IMR-90 (cell line): ENCODE measurements around the gene SLC16A9. TPM values are rescaled to one million over a fixed set of nuclear protein-coding genes. Genes with fewer than 3 reads are reported as not detected.

ENCODE experiments used
- ATAC-seq: fragments of 200-7000 bp; cut with Tn5 transposase; 2 replicates; pipeline ENCODE4 v1.9.1; 2020; ENCODE audit warnings: low read depth, mild to moderate bottlenecking, moderate library complexity
- BruUV-seq: library from RNA; stranded (reverse); fragments of 400-500 nt; replicated peaks from 2 replicates; lab custom pipeline; 2021; lab: Mats Ljungman, UMichigan
- CTCF ChIA-PET: fragments of 300-600 bp; formaldehyde crosslinking; extraction: SDS; loops from one replicate; lab custom pipeline; 2021; ENCODE audit warnings: antibody characterized with exemption; lab: Yijun Ruan, JAX
- POLR2A ChIA-PET: fragments of 300-600 bp; sonication (Branson Sonifier 250); formaldehyde crosslinking; loops from one replicate; lab custom pipeline; 2022; ENCODE audit warnings: antibody characterized with exemption; ENCODE audit not compliant: unreplicated experiment; lab: Charles Lee
- DNase-seq: peaks from one replicate; pipeline ENCODE4 v3.0.0; 2013
- H2AFZ ChIP-seq: replicated peaks from 2 replicates; pipeline ENCODE3; 2013; ENCODE audit warnings: low read length, mild to moderate bottlenecking; ENCODE audit not compliant: poor library complexity
- H2AK5ac ChIP-seq: 2 replicates; pipeline ENCODE4 v1.6.1; 2013; ENCODE audit warnings: low read depth, low read length, inconsistent platforms
- H2AK9ac ChIP-seq: replicated peaks from 2 replicates; pipeline ENCODE3; 2013; ENCODE audit warnings: mild to moderate bottlenecking, low read depth, low read length, moderate library complexity; ENCODE audit not compliant: poor library complexity
- H2BK120ac ChIP-seq: 2 replicates; pipeline ENCODE4 v1.6.1; 2013; ENCODE audit warnings: low read depth, low read length, inconsistent platforms
- H2BK15ac ChIP-seq: 3 replicates; pipeline ENCODE4 v1.6.1; 2013; ENCODE audit warnings: low read depth, low read length, inconsistent platforms
- H2BK20ac ChIP-seq: 2 replicates; pipeline ENCODE4 v1.6.1; 2013; ENCODE audit warnings: low read depth, mild to moderate bottlenecking, inconsistent platforms, low read length, moderate library complexity
- H2BK5ac ChIP-seq: 2 replicates; pipeline ENCODE4 v1.6.1; 2013; ENCODE audit warnings: mild to moderate bottlenecking, low read depth, low read length, inconsistent platforms; ENCODE audit not compliant: poor library complexity, severe bottlenecking
- H3K14ac ChIP-seq: replicated peaks from 2 replicates; pipeline ENCODE4 v1.6.1; 2013; ENCODE audit warnings: low read depth, low read length, inconsistent platforms
- H3K18ac ChIP-seq: 2 replicates; pipeline ENCODE4 v1.6.1; 2013; ENCODE audit warnings: low read depth, low read length, control low read depth
- H3K23ac ChIP-seq: 2 replicates; pipeline ENCODE4 v1.6.1; 2013; ENCODE audit warnings: low read depth, low read length, inconsistent platforms
- H3K27ac ChIP-seq: 2 replicates; pipeline ENCODE4 v1.5.1; 2013; ENCODE audit warnings: mild to moderate bottlenecking, control low read depth, low read length; ENCODE audit not compliant: insufficient read depth
- H3K27me3 ChIP-seq: 2 replicates; pipeline ENCODE4 v1.6.1; 2013; ENCODE audit warnings: low read length; ENCODE audit not compliant: control insufficient read depth, insufficient read depth
- H3K36me3 ChIP-seq: 2 replicates; pipeline ENCODE4 v1.6.1; 2013; ENCODE audit warnings: low read length, mixed read lengths; ENCODE audit not compliant: control insufficient read depth, insufficient read depth
- H3K4ac ChIP-seq: 2 replicates; pipeline ENCODE4 v1.6.1; 2013; ENCODE audit warnings: low read depth, low read length, inconsistent platforms
- H3K4me1 ChIP-seq: 2 replicates; pipeline ENCODE4 v1.6.1; 2013; ENCODE audit warnings: low read length, mixed read lengths; ENCODE audit not compliant: control insufficient read depth, insufficient read depth
- H3K4me2 ChIP-seq: 2 replicates; pipeline ENCODE4 v1.6.1; 2013; ENCODE audit warnings: low read depth, mild to moderate bottlenecking, control low read depth, low read length, moderate library complexity
- H3K4me3 ChIP-seq: 2 replicates; pipeline ENCODE4 v1.5.1; 2013; ENCODE audit warnings: low read depth, mild to moderate bottlenecking, control low read depth, low read length, moderate library complexity; ENCODE audit not compliant: insufficient read depth
- H3K56ac ChIP-seq: 2 replicates; pipeline ENCODE4 v1.6.1; 2013; ENCODE audit warnings: low read length, inconsistent platforms; ENCODE audit not compliant: insufficient read depth; ENCODE audit errors: extremely low read depth
- H3K79me1 ChIP-seq, 2 experiments: 2 replicates each; pipeline ENCODE4 v1.6.1; 2013; ENCODE audit warnings: low read length in 2 of 2, inconsistent platforms in 1 of 2, low read depth in 1 of 2
- H3K9ac ChIP-seq: 2 replicates; pipeline ENCODE4 v1.6.1; 2013; ENCODE audit warnings: low read depth, low read length, control low read depth
- H3K9me1 ChIP-seq: 2 replicates; pipeline ENCODE4 v1.6.1; 2013; ENCODE audit warnings: low read length, inconsistent platforms; ENCODE audit not compliant: insufficient read depth
- H3K9me3 ChIP-seq: 2 replicates; pipeline ENCODE4 v1.6.1; 2013; ENCODE audit warnings: low read length; ENCODE audit not compliant: control insufficient read depth, insufficient read depth
- H4K20me1 ChIP-seq: 2 replicates; pipeline ENCODE4 v1.6.1; 2013; ENCODE audit warnings: low read length, inconsistent platforms; ENCODE audit not compliant: insufficient read depth
- H4K5ac ChIP-seq: 2 replicates; pipeline ENCODE4 v1.6.1; 2013; ENCODE audit warnings: mild to moderate bottlenecking, low read depth, low read length, control low read depth
- H4K8ac ChIP-seq, 2 experiments: 2 replicates each; pipeline ENCODE4 v1.6.1; 2013; ENCODE audit warnings: low read depth in 2 of 2, low read length in 2 of 2, control low read depth in 1 of 2, inconsistent platforms in 1 of 2
- H4K91ac ChIP-seq: 2 replicates; pipeline ENCODE4 v1.6.1; 2013; ENCODE audit warnings: low read depth, low read length, inconsistent platforms; ENCODE audit not compliant: insufficient read depth
- CTCF ChIP-seq: conservative IDR thresholded peaks from 2 replicates; pipeline ENCODE4 v1.5.1; 2012; ENCODE audit warnings: mild to moderate bottlenecking, low read depth, low read length, improper control_type of control experiment
- ELK1 ChIP-seq: fragments of 150-350 bp; IDR thresholded peaks from 2 replicates; pipeline ENCODE4 v1.6.1; 2016; ENCODE audit warnings: low read depth, mild to moderate bottlenecking, low read length, moderate library complexity, borderline replicate concordance
- RAD21 ChIP-seq: IDR thresholded peaks from 2 replicates; pipeline ENCODE4 v1.6.1; 2012; ENCODE audit warnings: low read length, improper control_type of control experiment
- RCOR1 ChIP-seq: IDR thresholded peaks from 2 replicates; pipeline ENCODE4 v1.6.1; 2012; ENCODE audit warnings: mild to moderate bottlenecking, low read length, improper control_type of control experiment; ENCODE audit not compliant: insufficient replicate concordance
- WGBS, 2 experiments: methylation state at CpG; one replicate each; pipeline versions ENCODE4 v1.1.5 to v1.1.7; 2013; ENCODE audit warnings: missing lambda C conversion rate in 2 of 2; ENCODE audit not compliant: insufficient read length in 1 of 2; ENCODE audit errors: extremely low coverage in 2 of 2; 5-methylcytosine and 5-hydroxymethylcytosine counted together
- dilution Hi-C: fragments of 300-500 bp; cut with HindIII; formaldehyde crosslinking; loops from one replicate; pipeline ENCODE4 v1.14.3; 2018; ENCODE audit warnings: low sequenced_read_pairs; ENCODE audit not compliant: unreplicated experiment
- in situ Hi-C: fragments of 300-500 bp; cut with MboI; formaldehyde crosslinking; loops from 3 replicates; pipeline ENCODE4 v1.14.3; 2019; ENCODE audit warnings: low sequenced_read_pairs, inconsistent platforms, mixed read lengths
- intact Hi-C: fragments of 100-400 bp; cut with micrococcal nuclease; formaldehyde crosslinking; loops from 2 replicates; pipeline ENCODE4 v1.10.0; 2022
- polyA plus RNA-seq, 3 experiments: library from polyadenylated mRNA; depleted of rRNA; stranded (reverse); fragments of >200 nt; gene quantifications; 2 replicates each; pipeline ENCODE4 v1.2.3, GENCODE V29; 2012; ENCODE audit warnings: low replicate concordance in 1 of 3
- total RNA-seq: library from RNA; depleted of rRNA; stranded (reverse); fragments of >200 nt; gene quantifications from 2 replicates; pipeline ENCODE4 v1.2.3, GENCODE V29; 2012

SLC16A9 gene
- total and polyA plus RNA-seq, 2 of the 4 experiments (the other 2 are of a cell fraction), result 0.18 to 0.26 TPM

GRCh38 chr10:59625721-59626522, 83.7 kb downstream of the SLC16A9 start (continued):
- TF ChIP-seq CTCF, result peak; percentile 91

GRCh38 chr10:59624951-59625350, 84.7 kb downstream of the SLC16A9 start:
- no peak for DNase-seq
- Histone ChIP-seq H3K4me3 (no peak overlapping the region), H2AK5ac (no peak overlapping the region), H3K56ac (no peak overlapping the region), H3K4me1 (no peaks in the 10 kb centered on the region), H3K14ac (no peak overlapping the region), H3K4ac (no peak overlapping the region), H2BK5ac (no peak overlapping the region), H3K4me2 (no peak overlapping the region), H4K91ac (no peak overlapping the region), H3K9ac (no peak overlapping the region), H2BK15ac (no peak overlapping the region), H3K36me3 (no peaks in the 10 kb centered on the region), H2AK9ac (no peak overlapping the region), H3K79me1 (no peaks in the 10 kb centered on the region), H4K20me1 (no peaks in the 10 kb centered on the region), H2BK120ac (no peak overlapping the region), H3K9me1 (no peaks in the 10 kb centered on the region), H3K23ac (no peak overlapping the region), H4K8ac (no peak overlapping the region), H4K5ac (no peak overlapping the region), H3K9me3 (no peaks in the 10 kb centered on the region), H2AFZ (no peak overlapping the region), H3K18ac (no peak overlapping the region), H3K27me3 (peaks cover 5% of the 10 kb centered on the region), H3K27ac (no peak overlapping the region), H2BK20ac (no peak overlapping the region)
- intact Hi-C loops, result loop anchor here (5.0 kb wide), 2 partner anchors 422 to 843 kb away; no protein-coding TSS in a partner anchor
- in situ Hi-C loops, result loop anchor here (10.0 to 25.0 kb wide), 6 partner anchors 210 to 812 kb away; no protein-coding TSS in a partner anchor
- POLR2A ChIA-PET, result no interaction called here
- WGBS, 2 experiments, result 80% methylated on average over 1 of the region's 8 CpGs; no CpG with 5 or more reads in 1 of the 2 experiments
- dilution Hi-C loops, result no loop called here
- CTCF ChIA-PET, result no interaction called here
- no peak for ATAC-seq
- no peak for TF ChIP-seq RAD21
- no peak for TF ChIP-seq RCOR1
- TF ChIP-seq ELK1, result no peak
- no TSS peak for BruUV-seq
